Glomerular endothelial cell (primary cell): ENCODE results near the gene ENOPH1. TPM values are rescaled to one million over a fixed set of nuclear protein-coding genes. Genes with fewer than 3 reads are reported as not detected.

Experiments used
- DNase-seq: peaks from one replicate; pipeline ENCODE4 v3.0.0-alpha.2; 2011; ENCODE audit warnings: low read depth, low spot score; ENCODE audit errors: extremely low read depth
- total RNA-seq: library from RNA; depleted of rRNA; stranded (reverse); fragments of >200 nt; gene quantifications from 2 replicates; pipeline ENCODE4 v1.2.3, GENCODE V29; 2015

Gene ENOPH1
- total RNA-seq, 1 donor from 2014 or later, result 36.1 TPM

GRCh38 chr4:82501154-82501442 is 70.7 kb downstream of the ENOPH1 start:
- no peak for DNase-seq

- no peak for DNase-seq
Observed at GRCh38 chr4:82508011-82508410, 77.6 kb downstream of the ENOPH1 start.

GRCh38 chr4:82508806-82509428 is 78.5 kb downstream of the ENOPH1 start:
- DNase-seq, result no peak

GRCh38 chr4:82510216-82510615 is 79.8 kb downstream of the ENOPH1 start:
- DNase-seq, result no peak

Other genes starting within 250 kb of the ENOPH1 start
- 49.4 and 106 TPM in 2 replicates for gene HNRNPD, start 56.6 kb upstream of the ENOPH1 start, total RNA-seq
- 127 and 142 TPM in 2 replicates for gene HNRNPDL, start 128 bp upstream of the ENOPH1 start, total RNA-seq
- gene TMEM150C, start 131.4 kb downstream of the ENOPH1 start, total RNA-seq, result 5.8 and 10.7 TPM in 2 replicates